Activated CD4-positive, alpha-beta T cell treated with anti-CD3 and anti-CD28 coated beads for 1 hour (primary cell): ENCODE results near the gene STN1.

ENCODE experiments used
- DNase-seq: peaks from one replicate; pipeline ENCODE4 v3.0.0-alpha.2; 2020

The STN1 gene

DNA sequence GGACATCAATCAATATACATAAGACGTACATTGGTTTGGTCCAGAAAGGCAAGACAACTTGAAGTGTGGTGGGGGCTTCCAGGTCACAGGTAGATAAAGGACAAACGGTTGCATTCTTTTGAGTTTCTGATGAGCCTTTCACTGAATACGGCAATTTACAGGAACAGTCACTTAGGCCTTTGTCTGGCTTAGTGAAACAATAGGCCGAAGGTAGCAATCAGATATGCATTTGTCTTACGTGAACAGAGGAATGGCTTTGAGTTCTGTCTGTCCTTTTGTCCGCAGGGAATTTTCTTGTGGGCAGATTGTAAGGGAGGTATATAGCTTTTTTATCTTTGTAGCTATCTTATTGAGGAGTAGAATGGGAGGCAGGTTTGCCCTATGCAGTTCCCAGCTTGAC lies 10.8 kb upstream of the STN1 start:
- DNase-seq: no peak

DNA sequence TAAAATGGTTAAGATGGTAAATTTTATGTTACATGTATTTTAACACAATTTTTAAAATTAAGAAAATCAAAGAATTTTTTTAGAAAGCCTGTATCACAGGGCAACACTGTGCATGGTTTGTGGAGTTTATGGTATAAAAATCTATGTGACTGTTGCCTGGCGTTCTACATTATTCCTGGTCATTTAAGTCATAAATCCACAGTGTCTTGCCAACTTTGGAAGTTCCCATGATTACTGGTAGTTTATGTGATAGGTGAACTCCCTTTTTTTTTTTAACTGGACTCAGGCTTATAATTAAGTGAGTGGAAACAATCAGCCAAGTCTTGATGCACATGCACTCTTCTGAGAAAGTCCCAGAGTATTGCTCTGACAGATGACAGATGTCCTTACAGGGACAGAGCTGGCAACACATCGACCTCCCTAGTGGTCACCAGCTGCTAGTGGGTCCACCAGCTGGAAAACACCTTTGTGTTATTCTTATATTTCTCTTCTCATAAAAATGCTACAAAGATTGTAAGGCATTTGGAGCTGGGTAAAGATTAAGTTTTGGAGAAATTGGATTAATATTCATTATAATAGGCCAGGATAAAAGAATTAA lies 8.8 kb upstream of the STN1 start:
- DNase-seq: no peak

DNA sequence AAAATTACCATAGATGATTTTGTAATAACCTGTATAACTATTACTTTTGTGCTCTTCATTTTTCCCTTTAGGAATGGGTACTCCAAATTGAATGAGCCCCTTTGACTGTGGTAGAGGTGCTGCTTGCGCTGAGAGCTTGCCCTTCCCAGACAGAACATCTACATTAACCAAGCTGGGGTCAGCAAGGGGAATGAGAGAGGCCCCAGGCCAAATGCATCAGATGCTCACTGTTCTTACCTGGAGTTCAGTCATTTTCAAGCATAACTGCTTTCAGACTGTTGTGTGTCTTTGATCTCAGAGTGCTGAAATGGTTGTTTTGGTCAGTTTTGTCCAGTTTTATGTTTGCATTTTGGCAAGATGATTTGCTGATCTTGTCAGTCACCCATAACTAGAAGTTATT lies 7.6 kb upstream of the STN1 start:
- DNase-seq: no peak

DNA sequence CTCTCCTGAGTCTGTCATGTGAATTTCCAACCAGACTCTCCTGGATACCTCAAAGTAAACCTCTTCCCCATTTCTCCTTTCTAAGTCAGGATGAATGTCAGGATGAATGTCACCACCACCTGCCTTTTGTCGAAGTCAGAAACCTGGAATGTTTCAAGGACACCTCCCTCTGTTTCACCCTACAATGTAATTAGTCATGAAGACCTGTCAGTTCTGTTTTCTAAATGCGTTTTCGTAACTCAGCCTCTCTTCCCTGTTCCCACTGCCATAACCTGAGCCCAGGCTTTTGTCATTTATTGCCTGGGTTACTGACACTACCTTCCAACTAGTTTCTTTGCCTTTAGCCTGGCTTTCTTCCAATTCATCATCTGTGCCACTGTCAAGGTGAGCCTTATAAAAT lies 5.5 kb upstream of the STN1 start:
- DNase-seq: no peak

DNA sequence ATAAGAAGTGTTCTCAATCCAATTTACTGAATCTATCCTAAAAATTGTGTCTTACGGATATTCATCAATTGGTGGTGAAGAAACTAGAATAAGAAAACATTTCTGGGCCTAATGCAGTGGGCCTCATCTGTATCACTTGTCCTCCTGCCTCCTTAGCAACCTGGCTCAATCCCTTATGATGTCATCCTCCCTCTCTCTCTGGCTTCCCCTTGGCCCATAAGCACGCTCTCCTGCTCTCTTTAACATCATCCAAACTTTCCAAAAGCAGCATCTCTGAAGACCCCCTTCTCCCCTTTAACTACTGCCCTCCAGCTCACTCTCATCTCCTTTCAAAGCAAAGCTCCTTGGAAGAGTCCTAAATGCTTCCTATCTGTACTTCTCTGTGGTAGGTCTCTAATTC lies 4.7 kb upstream of the STN1 start:
- no peak for DNase-seq

DNA sequence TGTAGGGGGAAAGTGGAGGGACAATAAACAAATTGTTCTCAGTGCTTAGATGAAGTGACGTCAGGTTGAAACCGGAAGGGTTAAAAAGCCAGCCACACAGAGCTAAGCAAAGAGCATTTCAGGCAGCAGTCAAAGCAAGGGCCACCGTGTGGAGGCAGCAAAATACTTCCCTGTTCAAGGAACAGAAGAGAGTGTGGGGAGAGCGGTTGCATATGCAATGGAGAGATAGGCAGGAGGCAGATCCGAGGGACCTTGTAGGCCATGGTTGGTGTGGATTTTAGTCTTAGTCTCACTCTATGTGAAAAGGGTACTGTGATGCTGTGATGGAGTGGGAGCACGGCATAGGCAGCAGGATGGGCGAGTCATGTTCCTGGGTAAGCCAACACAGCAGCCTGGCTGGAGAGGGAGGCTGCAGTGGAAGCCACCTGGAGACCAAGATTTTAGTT lies 3.8 kb upstream of the STN1 start:
- no peak for DNase-seq

DNA sequence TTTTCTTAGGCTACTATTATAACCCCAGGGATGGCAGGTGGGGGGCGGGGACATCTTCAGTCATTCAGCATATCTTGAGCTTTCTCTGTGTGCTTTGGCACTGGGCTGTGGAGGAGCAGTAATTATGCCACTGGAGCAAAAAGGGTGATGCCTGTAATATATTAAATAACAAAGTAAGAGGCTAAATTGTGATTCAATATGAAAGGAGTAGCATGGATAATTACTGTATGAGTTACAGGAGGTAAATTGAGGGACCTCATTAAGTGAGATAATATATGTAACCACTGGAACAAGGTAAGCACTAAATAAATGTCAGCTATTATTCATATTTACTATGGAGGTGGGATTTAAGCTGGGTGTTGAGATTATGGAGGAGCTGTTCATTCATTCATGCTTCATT lies 3.3 kb upstream of the STN1 start:
- no peak for DNase-seq

DNA sequence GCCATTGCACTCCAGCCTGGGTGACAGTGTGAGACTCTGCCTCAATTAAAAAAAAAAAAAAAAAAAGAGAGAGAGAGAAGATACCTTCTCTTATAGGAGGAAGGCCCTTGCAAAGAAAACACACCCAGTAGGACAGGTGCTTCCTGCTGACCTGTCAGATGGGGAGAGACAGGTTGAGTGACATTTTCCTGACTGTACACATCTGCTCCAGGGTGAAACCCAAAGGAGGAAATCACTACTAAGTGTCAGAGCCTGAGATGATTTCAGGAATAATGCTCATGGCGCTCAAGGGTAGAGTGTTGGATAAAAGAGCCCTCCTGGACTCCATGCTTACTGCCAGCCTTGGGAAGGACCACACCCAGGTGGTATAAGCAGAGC lies 1.7 kb upstream of the STN1 start:
- DNase-seq: no peak

DNA sequence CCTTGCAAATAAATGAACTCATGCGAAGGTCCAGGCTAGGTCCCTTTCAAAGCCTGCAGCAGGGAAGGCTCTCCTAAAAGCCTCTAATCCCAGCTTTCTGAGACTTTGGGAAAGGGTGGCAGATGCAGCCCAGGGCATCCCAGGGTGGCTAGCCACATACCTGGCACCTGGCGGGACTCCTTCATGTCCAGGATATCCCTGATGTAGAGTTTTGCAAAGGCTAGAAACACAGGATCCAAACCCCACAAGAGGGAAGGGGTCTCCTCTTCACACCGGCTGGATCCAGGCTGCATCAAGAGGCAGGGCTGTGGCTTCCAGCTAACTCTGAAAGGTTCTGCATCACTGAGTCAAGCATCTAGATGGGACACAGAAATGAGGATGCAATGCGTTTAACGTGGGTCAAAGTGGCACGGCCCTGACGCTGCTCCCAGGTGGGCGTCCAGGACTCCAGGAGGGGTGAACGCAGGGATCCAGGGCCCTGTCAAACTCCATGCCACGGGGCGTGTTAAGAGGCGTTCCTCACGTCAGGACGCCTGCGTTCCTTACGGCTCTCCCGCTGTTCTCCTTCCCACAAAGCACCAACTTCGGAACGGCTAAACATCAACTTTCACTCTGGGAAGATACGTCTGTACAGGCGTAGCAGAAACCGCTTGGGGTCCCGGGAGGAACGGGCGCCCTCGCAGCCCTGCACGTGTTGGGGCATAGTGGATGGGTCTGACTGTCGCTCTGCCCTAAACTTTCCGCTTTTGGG lies 507 bp downstream of the STN1 start:
- no peak for DNase-seq

DNA sequence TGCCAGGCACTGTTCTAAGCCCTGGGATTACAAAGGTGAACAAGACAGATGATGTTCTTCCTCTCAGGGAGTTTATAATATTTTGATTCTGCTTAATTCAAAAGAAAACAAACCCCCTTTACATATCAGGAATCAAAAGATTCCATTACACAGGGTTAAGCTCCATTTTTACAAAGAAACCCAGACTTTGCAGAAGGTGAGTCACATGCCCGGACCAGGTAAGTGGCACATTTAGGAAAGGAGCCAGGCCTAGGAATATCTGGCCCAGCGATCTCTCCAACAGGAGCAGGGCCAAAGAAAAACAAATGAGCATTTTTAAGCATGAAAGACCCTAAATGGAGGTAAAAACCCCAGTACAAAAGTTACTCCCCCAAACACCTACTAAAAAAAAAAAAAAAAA lies 1.1 kb downstream of the STN1 start:
- DNase-seq: no peak

DNA sequence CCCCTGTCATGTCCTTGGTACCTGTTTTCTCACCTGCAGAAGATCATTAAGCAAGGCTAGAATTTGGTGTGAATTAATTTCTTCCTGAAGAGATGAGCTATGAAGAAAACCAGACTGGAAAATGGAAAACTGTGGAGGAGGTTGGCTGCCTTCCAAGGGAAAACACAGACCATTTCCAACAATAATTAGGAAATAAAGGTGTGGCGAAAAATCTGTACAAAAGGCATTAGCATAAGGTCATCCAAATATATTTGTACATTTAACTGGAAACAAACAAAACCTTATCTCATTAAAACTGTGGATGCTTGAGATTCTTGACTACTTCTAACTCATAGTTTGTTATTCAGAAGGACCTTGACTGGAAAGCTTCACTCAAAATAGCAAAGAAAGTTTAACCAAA lies 1.7 kb downstream of the STN1 start:
- DNase-seq: no peak

DNA sequence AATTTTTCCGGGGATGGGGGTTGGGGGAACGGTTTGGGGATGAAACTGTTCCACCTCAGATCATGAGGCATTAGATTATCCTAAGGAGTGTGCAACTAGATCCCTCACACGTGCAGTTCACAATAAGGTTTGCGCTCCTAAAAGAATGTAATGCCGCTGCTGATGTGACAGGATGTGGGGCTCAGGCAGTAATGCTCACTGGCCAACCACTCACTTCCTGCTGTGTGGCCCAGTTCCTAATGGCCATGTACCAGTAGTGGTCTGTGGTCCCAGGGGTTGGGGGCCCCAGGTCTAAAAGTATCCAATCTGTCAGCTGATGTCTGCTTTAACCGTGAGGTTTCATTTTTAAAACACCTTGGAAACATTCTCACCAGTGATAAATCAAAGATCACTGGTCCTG lies 2.2 kb downstream of the STN1 start:
- no peak for DNase-seq

DNA sequence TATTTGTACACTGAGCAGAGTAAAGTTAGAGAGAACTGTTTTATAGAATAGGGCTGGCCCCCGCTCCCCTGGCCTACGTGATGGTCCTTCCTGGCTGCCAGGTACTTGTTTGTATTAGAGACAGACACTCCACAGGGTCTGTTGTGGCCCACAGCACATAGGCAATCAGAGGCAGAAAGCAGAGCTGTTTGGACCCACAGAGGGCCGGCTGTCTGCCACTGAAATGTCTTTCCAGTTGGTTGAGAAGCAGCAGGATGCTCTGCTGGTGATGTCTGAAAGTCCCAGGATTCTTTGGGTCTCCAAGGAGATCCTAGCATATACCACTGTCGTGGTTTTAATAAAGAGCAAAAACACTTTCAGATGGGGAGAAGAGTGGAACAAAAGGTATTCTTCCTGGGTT lies 5.2 kb downstream of the STN1 start:
- no peak for DNase-seq

DNA sequence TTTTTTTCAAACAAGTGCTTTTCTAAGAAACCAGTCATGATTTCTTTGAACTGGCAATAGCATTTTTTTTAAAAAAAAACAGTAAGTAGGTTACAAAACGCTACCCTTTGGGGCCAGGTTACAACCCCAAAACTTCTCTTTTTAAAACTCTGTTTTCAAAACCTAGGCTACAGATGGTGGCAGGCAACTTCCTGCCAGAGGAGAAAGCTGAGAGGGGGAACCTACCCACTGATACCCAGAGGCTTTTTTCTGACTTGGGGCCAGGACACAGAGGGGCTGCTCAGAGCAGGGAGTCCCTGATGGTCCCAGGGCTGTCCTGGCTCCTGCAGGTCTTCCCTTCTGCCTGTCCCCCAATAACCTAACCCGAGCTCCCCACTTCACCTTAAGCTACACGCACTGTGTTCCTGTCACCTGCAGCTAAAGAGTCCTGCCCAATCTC lies 6.9 kb downstream of the STN1 start:
- DNase-seq: no peak

DNA sequence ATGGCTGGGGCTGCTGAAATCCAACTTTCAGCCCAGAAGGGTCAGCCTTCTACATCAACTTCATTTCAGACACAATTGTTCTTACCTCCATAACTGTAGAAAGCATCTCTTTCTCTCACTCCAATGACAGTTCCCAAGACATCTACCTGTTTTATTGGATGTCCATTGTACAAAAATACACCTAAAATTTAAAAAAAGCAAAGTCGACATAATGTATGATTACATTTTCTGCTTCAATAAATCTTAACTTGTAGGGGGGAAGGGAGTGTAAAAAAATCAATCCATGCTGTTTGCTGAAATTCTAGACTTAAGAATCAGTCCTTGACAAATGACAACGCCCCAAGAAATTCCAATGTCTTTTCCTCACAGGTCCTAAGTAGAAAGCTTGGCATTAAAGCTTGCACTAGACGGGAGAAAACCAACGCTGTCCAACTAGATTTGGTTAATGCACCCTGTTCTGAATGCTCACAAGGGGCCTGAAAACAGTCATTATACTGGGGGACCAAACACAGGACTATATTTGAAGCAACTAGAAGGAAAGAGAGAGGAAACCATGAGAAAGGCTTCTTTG lies 7.5 kb downstream of the STN1 start:
- no peak for DNase-seq

DNA sequence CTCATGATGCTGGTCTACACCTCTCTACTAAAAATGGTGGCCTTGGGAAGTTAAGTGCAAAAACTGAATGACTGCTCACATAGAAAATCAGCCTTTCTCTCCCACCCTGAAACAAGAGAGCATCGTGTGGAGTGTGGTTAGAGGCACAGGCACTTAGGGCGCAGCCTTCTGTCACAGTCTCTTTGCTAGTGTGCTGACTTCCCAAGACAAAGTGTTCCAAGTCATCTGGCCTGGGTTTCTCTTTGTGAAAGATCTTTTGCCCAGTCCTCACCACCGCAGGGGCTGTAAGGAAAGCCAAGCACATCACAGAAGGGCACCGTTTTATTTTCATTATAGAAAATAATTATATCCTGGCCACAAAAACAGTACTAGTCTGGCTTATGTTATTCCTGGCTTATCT lies 12.5 kb downstream of the STN1 start:
- DNase-seq: no peak

DNA sequence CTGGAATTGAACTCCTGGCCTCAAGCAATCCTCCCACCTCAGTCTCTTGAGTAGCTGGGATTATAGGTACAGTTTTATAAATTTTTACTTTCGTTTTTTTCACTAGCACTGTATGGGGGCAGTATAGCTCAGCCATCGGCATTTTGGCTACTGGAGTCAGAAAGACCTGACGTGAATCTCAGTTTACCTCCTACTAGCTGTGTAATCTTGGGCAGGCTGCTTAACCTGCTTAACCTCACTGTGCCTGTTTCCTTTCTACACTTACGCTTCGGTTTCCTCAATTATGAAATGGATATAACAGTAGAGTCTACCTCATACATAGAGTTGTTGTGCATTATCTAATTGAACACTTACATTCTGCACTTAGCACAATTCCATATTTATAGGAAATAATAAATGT lies 16.7 kb downstream of the STN1 start:
- no peak for DNase-seq

DNA sequence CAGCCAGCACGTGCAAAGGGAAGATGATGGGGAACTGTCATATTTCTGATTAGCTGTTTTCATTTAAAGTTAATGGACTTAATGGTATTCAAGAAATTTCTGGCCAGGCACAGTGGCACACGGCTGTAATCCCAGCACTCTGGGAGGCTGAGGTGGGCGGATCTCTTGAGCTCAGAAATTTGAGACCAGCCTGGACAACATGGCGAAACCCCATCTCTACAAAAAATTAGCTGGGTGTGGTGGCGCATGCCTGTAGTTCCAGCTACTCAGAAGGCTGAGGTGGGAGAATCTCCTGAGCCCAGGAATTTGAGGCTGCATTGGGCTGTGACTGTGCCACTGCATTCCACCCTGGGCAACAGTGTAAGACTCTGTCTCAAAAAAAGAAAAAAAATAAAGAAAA lies 18.7 kb downstream of the STN1 start:
- DNase-seq: no peak

DNA sequence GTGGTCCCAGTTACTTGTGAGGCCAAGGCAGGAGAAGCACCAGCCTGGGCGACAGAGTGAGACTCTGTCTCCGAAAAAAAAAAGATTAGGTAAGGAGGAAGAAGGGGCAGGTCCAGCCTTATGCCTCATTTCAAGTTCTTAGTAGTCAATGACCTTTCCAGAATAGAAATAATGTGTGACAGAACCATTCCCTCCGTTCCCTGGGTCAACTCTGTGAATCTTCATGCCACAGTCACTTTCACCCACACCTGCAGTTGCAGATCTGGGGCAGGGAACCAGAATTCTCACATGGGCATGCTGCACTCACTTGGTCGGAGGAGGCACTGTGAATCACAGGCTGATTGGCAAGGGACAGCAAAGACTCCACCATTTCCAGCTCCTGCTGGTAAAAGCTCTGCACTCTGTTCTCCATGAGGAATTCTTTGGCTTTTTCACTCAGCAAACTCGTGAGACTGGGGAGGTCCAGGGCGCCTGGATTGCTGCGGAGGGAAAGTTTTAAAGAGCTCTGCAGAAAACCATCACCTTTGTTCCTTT lies 20.7 kb downstream of the STN1 start:
- DNase-seq: no peak

DNA sequence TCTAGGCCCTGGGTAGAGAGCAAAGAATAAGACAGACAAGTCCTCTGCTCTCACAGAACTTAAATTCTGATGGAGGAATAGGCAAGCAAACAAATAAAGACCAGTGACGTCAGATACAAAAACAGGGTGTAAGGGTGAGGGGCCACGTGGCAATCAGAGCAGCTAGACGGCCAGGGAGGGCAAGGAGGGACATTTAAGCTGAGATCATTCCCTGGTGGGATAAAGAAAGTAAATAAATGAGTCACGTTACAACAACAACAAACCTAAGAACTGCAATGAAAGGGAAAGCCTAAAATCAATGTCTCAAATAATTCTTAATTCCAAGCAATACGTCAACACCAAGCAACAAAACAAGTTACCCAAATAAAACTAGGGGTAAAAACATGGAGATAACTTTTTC lies 21.8 kb downstream of the STN1 start:
- no peak for DNase-seq

DNA sequence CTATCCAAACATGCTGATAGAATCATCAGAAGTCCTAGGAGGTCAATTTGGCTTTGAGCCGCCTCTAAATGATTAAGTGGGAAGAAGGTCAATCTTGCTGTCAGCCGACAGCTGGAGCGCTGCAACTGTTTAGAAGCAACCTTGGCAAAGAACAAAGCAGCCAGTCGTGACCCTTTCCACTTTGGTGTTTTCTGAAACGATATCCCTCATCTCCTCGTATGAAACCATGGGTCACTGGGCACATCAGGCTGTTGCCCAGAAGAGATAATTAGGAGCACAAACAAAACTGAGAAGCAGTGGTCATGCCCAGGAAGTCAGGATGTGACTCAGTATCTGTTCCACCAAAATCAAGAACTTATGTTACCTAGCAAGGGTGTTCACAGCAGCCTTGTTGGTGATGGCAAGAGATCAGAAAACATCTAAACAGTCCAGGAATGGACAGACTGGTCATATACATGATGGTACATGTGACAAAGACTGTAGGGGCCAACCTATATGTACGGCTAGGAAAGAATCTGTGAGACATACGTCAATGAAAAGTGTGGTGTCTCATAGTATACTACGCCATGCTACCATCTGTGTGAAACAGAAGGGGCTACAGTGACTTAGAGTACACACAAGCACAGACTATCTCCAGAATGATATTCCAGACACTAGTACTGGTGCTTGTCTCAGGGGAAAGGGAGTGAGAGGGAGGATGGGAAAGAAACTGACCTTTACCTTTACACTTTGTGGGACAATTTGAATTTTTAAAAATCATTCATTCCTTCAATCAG lies 22.4 kb downstream of the STN1 start:
- DNase-seq: no peak

DNA sequence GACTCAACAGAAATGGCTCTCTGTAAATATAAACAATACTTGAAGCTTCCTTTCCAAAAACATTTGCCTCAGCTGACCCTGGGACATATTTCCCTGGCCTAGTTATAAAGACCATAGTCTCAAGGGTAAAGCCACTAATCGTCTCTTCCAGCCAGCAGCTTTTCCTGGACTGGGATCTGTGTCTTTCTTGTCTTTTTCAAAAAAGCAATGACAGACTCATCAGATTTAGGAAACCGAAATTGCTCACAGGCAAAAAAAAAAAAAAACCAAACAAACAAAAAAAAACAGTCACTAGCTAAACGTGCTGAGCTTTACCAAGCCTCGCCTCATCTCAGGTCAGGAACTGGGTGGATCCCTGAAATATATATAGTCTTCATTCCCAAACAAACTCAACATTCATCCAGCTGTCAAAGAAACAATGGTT lies 23.5 kb downstream of the STN1 start:
- no peak for DNase-seq

DNA sequence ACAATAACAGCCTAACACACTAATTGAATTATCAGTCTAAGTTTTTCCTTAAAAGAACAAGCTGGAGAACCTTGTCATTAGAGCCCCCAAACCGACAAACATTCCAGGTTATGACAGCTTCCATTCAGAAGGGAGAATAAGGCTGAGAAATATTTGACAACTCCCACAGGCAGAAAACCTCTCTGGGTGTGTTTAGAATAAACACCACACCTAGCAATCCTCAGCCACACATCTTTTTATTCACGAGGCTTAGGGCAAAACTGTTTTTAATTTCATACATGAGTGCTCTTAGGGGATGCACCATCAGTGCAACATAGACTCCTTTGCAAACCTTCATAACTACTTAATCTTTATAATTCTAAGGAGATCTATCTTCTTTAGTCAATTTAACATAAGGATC lies 24.2 kb downstream of the STN1 start:
- no peak for DNase-seq

DNA sequence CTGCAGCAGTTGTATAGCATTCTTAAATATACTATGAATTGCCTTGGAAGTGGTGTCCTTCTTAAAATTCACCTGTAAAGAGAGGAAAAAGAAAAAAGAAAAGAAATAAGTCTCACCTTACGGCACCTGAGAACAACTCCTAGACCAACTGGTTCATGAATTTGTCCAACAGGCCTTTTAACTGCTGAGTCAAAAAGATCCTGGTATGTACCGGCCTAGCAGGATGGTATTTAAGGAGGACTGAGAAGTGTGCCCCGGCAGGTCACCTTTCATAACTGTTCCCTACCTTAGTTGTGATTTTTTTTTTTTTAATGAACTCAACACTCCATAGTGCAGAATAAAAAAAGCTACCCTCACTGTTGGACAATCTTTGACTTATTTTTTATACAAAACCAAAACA lies 25.8 kb downstream of the STN1 start:
- DNase-seq: no peak
